Chondrocyte (in vitro differentiated cells): Measurements from ENCODE around the gene APOA5. TPM values are rescaled to one million over a fixed set of nuclear protein-coding genes. Genes with fewer than 3 reads are reported as not detected.

Experiments
- DNase-seq: peaks from one replicate; pipeline ENCODE4 v3.0.0; 2021; ENCODE audit warnings: mixed read lengths, low spot score
- H3K27ac Mint-ChIP-seq: one replicate; pipeline ENCODE4 v1.8.0; 2021; ENCODE audit warnings: mild to moderate bottlenecking, moderate library complexity, mixed read lengths; ENCODE audit not compliant: unreplicated experiment
- H3K27me3 Mint-ChIP-seq: 2 replicates; pipeline ENCODE4 v1.8.0; 2021; ENCODE audit warnings: low read depth, mixed read lengths
- H3K36me3 Mint-ChIP-seq: 2 replicates; pipeline ENCODE4 v1.8.0; 2021; ENCODE audit warnings: low read depth, mixed read lengths
- H3K4me1 Mint-ChIP-seq: 2 replicates; pipeline ENCODE4 v1.8.0; 2021; ENCODE audit warnings: low read depth, mild to moderate bottlenecking, mixed read lengths
- H3K4me3 Mint-ChIP-seq: one replicate; pipeline ENCODE4 v1.8.0; 2021; ENCODE audit warnings: mild to moderate bottlenecking, moderate library complexity, mixed read lengths; ENCODE audit not compliant: unreplicated experiment
- H3K9me3 Mint-ChIP-seq: 2 replicates; pipeline ENCODE4 v1.8.0; 2021; ENCODE audit warnings: low read depth, mixed read lengths
- total RNA-seq: library from RNA; stranded (reverse); gene quantifications from 3 replicates; pipeline ENCODE4 v1.2.1, GENCODE V29; 2021
- TF ChIP-seq, protein P1 (sequence below): fragments of 200-600 bp; sonication (generic); IDR thresholded peaks from 2 replicates; pipeline ENCODE4 v1.5.0; 2021; ENCODE audit warnings: antibody characterized with exemption, mild to moderate bottlenecking, moderate library complexity

APOA5 gene
- total RNA-seq, 1 donor from 2014 or later: not detected

DNA sequence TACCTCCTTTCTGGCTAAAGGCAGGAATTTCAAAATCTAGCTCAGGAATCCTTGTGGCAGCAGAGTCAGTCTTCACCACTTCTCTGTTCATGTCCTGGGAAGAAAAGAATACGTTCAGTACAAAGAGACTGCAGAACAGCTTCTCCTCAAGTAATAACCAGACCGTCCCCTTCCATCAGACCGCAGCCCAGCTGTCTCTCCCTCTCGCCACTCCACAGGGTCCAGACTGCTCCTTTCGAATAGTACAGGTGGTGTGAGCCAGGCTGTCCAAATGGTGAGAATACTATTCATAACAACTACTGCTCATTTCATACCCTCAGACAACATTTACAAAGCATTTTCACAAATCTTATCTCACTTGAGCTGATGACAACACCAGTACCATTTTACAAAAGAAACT is 4.7 kb downstream of the APOA5 start:
- no peaks in the 10 kb centered on the region for H3K9me3 Mint-ChIP-seq
- no peak for DNase-seq
- TF ChIP-seq, protein P1, sequence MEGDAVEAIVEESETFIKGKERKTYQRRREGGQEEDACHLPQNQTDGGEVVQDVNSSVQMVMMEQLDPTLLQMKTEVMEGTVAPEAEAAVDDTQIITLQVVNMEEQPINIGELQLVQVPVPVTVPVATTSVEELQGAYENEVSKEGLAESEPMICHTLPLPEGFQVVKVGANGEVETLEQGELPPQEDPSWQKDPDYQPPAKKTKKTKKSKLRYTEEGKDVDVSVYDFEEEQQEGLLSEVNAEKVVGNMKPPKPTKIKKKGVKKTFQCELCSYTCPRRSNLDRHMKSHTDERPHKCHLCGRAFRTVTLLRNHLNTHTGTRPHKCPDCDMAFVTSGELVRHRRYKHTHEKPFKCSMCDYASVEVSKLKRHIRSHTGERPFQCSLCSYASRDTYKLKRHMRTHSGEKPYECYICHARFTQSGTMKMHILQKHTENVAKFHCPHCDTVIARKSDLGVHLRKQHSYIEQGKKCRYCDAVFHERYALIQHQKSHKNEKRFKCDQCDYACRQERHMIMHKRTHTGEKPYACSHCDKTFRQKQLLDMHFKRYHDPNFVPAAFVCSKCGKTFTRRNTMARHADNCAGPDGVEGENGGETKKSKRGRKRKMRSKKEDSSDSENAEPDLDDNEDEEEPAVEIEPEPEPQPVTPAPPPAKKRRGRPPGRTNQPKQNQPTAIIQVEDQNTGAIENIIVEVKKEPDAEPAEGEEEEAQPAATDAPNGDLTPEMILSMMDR: no peak
- peak overlapping the region; percentile 99 for H3K4me3 Mint-ChIP-seq
- H3K36me3 Mint-ChIP-seq: peaks cover 26% of the 10 kb centered on the region
- peaks cover 22% of the 10 kb centered on the region for H3K4me1 Mint-ChIP-seq
- H3K27me3 Mint-ChIP-seq: no peaks in the 10 kb centered on the region
- H3K27ac Mint-ChIP-seq: peak overlapping the region; percentile 79

DNA sequence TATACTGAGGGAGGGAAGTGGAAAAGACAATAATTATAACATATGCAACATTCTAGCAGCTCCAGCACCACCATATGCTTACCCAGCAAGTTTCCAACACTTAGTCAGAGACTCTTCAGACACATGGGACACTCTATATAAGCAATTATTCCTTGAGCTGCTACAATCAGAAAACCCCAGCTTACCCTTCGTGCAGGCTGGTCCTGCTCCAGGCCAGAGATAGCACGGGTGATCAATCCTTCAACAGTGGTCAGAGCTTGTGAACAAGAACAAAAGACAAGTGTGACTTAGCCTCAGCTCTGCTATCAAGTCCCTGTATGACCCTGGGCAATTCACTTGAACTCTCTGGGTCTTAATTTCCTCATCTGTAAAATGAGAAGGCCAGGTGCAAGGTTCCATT is 5.4 kb downstream of the APOA5 start:
- H3K36me3 Mint-ChIP-seq: peaks cover 29% of the 10 kb centered on the region
- DNase-seq: no peak
- H3K27me3 Mint-ChIP-seq: no peaks in the 10 kb centered on the region
- no peak overlapping the region for H3K27ac Mint-ChIP-seq
- peak overlapping the region; percentile 99 for H3K4me3 Mint-ChIP-seq
- no peaks in the 10 kb centered on the region for H3K9me3 Mint-ChIP-seq
- TF ChIP-seq, protein P1: no peak
- peaks cover 21% of the 10 kb centered on the region for H3K4me1 Mint-ChIP-seq

DNA sequence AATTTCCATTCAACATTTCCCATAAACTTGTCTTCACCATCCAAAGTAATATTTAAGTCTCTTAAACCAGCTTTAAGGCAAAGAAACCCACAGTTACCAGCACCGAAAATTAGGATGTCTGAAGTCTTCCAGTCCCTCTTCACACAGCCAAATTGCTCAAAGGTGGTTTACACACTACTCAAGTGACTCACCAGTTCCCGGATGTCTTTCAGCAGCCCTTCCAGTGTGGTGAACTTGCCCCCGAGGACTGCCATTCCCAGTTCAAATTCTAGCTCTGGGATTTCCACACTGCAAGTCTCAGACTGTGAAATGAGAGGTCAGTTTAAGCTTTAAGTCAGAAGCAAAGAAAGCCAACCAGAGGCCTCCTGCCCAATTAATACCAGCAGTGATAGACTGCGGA is 9.0 kb downstream of the APOA5 start:
- TF ChIP-seq, protein P1: no peak
- DNase-seq: no peak
- Mint-ChIP-seq H3K36me3 (peaks cover 53% of the 10 kb centered on the region), H3K4me3 (no peak overlapping the region), H3K9me3 (no peaks in the 10 kb centered on the region), H3K4me1 (peaks cover 11% of the 10 kb centered on the region), H3K27me3 (no peaks in the 10 kb centered on the region), H3K27ac (no peak overlapping the region)

DNA sequence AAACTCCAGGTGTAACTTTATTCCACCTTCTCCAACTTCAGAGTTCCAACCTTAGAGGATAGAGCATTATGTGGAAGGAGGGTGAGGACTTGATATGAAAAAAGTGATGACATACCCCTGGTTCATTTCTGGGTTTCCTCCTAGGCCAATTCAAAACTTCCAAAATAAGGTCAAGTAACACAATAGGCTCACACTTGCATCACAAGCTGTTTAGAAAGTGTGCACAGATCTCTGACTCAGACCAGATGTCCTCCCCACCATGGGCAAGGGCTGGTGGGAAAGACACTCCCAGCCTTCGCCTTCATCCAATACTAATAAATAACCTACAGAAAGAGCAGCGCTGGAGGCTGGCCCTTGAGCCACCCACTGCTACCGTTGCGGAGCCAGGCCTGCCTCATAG is 13.1 kb downstream of the APOA5 start:
- no peak overlapping the region for H3K27ac Mint-ChIP-seq
- H3K27me3 Mint-ChIP-seq: no peaks in the 10 kb centered on the region
- TF ChIP-seq, protein P1: no peak
- DNase-seq: no peak
- H3K4me1 Mint-ChIP-seq: peaks cover 3% of the 10 kb centered on the region
- H3K36me3 Mint-ChIP-seq: peaks cover 42% of the 10 kb centered on the region
- no peak overlapping the region for H3K4me3 Mint-ChIP-seq
- H3K9me3 Mint-ChIP-seq: no peaks in the 10 kb centered on the region

DNA sequence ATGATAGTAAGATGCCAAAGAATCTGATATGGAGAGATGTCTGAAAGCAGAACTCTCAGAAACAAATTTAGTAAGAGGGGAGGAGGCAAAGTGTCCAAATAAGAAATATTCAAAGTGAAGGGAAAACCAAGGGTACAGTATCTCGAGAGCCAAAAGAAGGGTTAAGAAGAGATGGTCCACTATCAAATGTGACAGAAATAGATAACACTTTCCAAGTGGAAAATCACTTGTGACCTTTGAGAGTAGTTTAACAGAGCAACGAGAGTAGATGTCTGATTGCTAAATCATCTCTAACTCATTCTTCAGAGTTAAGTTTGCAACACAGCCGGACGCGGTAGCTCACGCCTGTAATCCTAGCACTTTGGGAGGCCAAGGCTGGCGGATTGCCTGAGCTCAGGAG is 14.6 kb downstream of the APOA5 start:
- Mint-ChIP-seq H3K4me1 (peaks cover 10% of the 10 kb centered on the region), H3K36me3 (peaks cover 31% of the 10 kb centered on the region), H3K9me3 (no peaks in the 10 kb centered on the region), H3K27me3 (no peaks in the 10 kb centered on the region), H3K4me3 (no peak overlapping the region), H3K27ac (no peak overlapping the region)
- no peak for DNase-seq
- TF ChIP-seq, protein P1: no peak
